HG02798 (cell line): ENCODE data around the gene ARHGAP24.

Experiments used
- ATAC-seq: cut with Tn5 transposase; IDR thresholded peaks from one replicate; pipeline ENCODE4 v1.9.1; 2021; ENCODE audit warnings: mild to moderate bottlenecking; ENCODE audit not compliant: unreplicated experiment, poor library complexity

ARHGAP24 gene

GRCh38 chr4:86031927-86032326 is 557.0 kb downstream of the ARHGAP24 start:
- no peak for ATAC-seq

DNA sequence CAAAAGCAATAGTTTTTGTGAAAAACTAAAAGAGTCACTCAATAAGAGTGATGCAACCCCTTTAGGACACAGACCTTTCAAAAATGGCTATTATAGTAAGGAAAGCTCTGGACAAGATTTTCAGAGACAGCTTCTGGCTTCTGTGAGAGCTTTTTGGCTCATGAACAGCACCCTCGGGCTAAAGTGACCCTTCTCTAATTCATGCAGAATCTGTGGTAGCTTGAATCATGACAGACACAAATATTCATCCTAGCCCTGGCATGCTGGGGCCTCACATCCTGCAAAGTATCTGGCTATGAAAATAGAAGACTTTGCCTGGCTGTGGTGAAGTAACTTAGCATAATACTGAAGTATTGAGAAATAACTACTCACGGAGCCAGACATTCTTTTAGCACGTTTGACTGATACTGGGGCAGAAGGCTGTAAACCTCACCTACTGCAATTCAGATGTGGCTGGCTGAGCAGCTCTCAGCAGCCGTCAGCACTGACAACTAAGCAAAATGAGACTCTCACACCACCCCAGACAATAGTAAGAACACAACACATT is 557.6 kb downstream of the ARHGAP24 start:
- ATAC-seq, result no peak

DNA sequence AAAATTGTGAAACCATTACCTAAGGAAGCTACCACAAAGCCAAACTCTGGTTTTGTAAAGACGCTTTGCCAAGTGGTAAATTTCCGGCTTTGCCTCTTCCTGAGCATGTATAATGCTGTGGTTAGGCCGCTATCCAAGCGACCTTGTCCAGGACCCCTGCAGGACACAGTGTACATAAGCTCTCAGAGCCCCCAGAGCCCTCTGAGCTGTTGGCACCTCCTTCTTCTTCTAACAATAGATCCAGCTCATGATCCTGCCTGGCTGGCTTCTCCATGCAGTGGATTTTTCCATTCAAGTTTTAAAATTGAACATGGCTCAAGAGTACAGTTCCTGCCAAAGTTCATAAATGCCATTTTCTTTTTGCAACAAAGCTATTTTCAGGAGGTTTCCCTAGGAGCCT is 558.2 kb downstream of the ARHGAP24 start:
- no peak for ATAC-seq

GRCh38 chr4:86034616-86035015 is 559.7 kb downstream of the ARHGAP24 start:
- ATAC-seq, result no peak

GRCh38 chr4:86035688-86036087 is 560.7 kb downstream of the ARHGAP24 start:
- ATAC-seq, result no peak

- no peak for ATAC-seq
Observed at GRCh38 chr4:86036736-86037135, 561.8 kb downstream of the ARHGAP24 start.

DNA sequence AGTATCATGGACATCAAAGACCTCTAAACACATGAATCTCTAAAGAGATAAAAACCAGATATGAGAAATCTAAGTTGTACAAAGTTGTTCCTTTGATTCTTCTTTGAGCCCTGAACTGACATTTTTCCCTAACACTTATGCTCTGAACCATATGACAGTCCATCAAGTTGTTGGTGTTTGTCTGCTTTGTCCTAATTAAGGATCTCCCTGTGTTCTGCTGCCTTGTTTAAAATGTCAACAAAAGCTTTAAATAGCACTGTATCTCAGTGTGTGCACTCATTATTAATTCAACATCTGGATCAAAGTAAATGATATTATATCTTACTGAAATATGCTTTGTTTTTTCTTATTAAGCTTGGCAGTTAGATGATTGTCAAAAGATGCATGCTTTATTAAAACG is 563.1 kb downstream of the ARHGAP24 start:
- no peak for ATAC-seq

- ATAC-seq, result peak; percentile 69
Observed at GRCh38 chr4:86043755-86044592, 569.0 kb downstream of the ARHGAP24 start.

DNA sequence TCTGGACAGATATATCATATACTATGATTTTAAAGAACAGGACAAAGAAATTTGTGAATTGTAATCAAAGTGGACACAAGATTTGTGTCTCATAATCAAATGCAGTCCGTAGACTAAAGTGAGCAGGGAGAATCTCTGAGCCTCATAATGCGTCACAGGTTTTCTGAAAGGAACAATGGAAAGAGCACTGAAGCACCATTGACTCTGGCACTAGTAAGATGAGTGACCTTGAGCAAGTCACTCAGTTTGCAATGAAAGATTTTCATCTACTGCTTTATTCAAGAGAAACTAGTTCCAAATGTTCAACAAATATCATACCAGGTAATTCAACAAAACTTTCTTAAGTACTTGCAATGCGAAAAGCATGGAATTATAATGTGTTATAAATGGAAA is 569.6 kb downstream of the ARHGAP24 start:
- ATAC-seq, result no peak

DNA sequence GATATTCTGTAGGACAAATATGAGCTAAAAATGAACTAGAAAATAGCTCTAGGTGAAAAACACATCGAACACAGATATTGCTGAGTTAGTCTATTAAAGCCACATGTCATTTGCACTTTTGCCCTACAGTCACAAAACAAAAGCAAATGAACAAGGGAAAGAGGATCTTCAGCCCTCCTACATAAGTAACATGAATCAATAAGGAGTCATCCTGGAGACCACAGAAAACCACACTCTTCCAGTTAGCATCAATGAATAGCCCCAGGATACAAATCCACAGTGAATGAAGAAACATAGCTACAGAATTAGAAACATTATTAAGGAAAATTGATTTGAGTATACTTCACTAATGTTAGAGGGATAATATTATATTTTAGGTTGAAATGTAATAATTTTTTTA is 573.5 kb downstream of the ARHGAP24 start:
- ATAC-seq, result no peak

DNA sequence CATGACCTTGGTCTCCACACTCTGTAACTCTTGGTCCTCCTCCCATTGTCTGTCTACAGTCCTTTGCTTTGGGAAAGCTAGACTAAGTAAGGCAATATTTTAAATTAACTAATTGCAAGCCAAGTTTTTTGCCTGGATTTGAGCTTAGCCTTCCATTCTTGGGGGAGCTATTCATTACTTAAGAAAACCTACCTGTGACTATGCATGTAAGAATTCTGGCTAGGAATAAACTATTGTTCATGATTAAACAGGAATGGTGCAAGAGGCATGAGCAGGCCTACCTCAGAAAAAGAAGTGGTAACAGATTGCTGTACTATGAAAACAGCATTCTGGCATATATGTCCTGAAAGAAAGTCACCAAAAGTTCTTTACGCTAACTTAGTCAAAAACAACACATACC is 575.5 kb downstream of the ARHGAP24 start:
- no peak for ATAC-seq
